PC-9 (cell line): ENCODE results near the gene R3HCC1L.

Source experiments
- CTCF ChIP-seq: fragments of 200-600 bp; sonication (generic); conservative IDR thresholded peaks from 2 replicates; pipeline ENCODE4 v1.6.1; 2017; ENCODE audit warnings: mixed run types, antibody characterized with exemption, mild to moderate bottlenecking, moderate library complexity
- EZH2 ChIP-seq: fragments of 200-600 bp; sonication (generic); IDR thresholded peaks from 2 replicates; pipeline ENCODE4 v1.8.0; 2017; ENCODE audit warnings: antibody characterized with exemption, low read depth

- TF ChIP-seq CTCF = no peak
- TF ChIP-seq EZH2 = no peak
Observed at GRCh38 chr10:98257961-98258360, 123.5 kb downstream of the R3HCC1L start.
